ENCODE data around the gene NUDC.

NUDC gene

DNA sequence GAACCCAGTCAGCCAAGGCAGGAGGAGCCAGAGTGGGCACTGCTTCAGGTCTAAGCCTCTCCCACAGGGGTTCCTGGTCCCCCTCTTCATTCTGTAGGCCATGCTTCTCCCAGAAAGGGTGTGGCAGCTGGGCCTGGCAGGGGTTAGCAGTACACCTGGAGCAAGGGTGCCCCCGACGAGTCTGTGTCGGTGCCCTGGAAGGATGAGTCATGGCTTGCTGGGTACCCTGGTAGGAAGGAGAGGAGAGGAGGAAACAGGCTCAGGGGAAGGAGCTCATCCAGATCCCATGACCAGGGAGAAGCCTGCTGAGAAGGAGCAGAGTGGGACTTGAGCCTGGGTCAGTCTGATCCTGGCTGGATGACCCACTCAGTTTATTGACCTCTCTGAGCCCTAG lies 28.4 kb downstream of the NUDC start:
- no peak overlapping the region for H3K4me2 ChIP-seq (ENCODE audit: low read depth, low read length, poor library complexity, severe bottlenecking)
- H3K9ac ChIP-seq (ENCODE audit: low read depth, low read length, poor library complexity, severe bottlenecking), result no peak overlapping the region
- no peaks in the 10 kb centered on the region for H3K79me2 ChIP-seq (ENCODE audit: insufficient read depth, low read length)
- H3K9me2 ChIP-seq (replicated peaks; ENCODE audit: low read depth, low read length), result no peaks in the 10 kb centered on the region
- no peaks in the 10 kb centered on the region for H3K9me3 ChIP-seq (ENCODE audit: insufficient read depth, low read depth, low read length)
- no peaks in the 10 kb centered on the region for H3K4me1 ChIP-seq (ENCODE audit: insufficient read depth, low read length, poor library complexity, severe bottlenecking)
- H4K20me1 ChIP-seq (ENCODE audit: insufficient read depth, low read length, poor library complexity, severe bottlenecking), result no peaks in the 10 kb centered on the region
- no peaks in the 10 kb centered on the region for H3F3A ChIP-seq (ENCODE audit: low read depth)
- H3K4me3 ChIP-seq (ENCODE audit: low read length, poor library complexity, severe bottlenecking), result no peak overlapping the region
- no peak for TF ChIP-seq EZH2phosphoT487 (IDR thresholded peaks at IDR 0.05; ENCODE audit: borderline replicate concordance)
- TF ChIP-seq CTCF (conservative IDR thresholded peaks at IDR 0.05; ENCODE audit: low read length), result no peak
- no peak overlapping the region for H2AFZ ChIP-seq (ENCODE audit: low read length)
- peaks cover 22% of the 10 kb centered on the region; the same call in 1 of the 2 replicates for H3K36me3 ChIP-seq (ENCODE audit: insufficient read depth, low read length)
- H3K27me3 ChIP-seq (ENCODE audit: insufficient read depth, low read length, poor library complexity, severe bottlenecking), result no peaks in the 10 kb centered on the region

DNA sequence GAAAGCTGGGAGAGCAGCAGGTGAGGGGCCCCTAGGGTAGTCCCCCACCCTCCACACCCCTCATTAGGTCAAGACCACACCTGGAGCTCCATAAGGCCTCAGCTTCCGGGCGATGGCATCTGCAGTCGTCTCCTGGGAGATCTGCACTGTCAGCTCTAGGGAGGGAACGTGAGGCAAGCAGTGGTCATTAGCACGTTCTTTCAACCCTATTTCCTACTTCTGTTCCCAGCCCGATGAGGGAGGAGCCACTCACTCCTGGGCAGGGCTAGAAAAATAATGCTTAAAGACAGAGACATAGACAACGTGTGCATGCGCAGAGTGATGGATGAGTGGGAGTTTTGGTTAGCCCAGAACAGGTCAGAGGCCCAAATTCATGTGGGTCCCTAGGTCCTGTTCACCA lies 29.1 kb downstream of the NUDC start:
- Histone ChIP-seq H3K36me3 (ENCODE audit: insufficient read depth, low read length) (peaks cover 16% of the 10 kb centered on the region; the same call in 1 of the 2 replicates), H3K4me2 (ENCODE audit: low read depth, low read length, poor library complexity, severe bottlenecking) (no peak overlapping the region), H3K4me1 (ENCODE audit: insufficient read depth, low read length, poor library complexity, severe bottlenecking) (no peaks in the 10 kb centered on the region), H3K9ac (ENCODE audit: low read depth, low read length, poor library complexity, severe bottlenecking) (no peak overlapping the region), H4K20me1 (ENCODE audit: insufficient read depth, low read length, poor library complexity, severe bottlenecking) (no peaks in the 10 kb centered on the region), H3K79me2 (ENCODE audit: insufficient read depth, low read length) (no peaks in the 10 kb centered on the region), H3K27me3 (ENCODE audit: insufficient read depth, low read length, poor library complexity, severe bottlenecking) (no peaks in the 10 kb centered on the region), H3F3A (ENCODE audit: low read depth) (no peaks in the 10 kb centered on the region), H3K4me3 (ENCODE audit: low read length, poor library complexity, severe bottlenecking) (no peak overlapping the region), H2AFZ (ENCODE audit: low read length) (no peak overlapping the region), H3K9me2 (replicated peaks; ENCODE audit: low read depth, low read length) (no peaks in the 10 kb centered on the region), H3K9me3 (ENCODE audit: insufficient read depth, low read depth, low read length) (no peaks in the 10 kb centered on the region)
- no peak for TF ChIP-seq CTCF (conservative IDR thresholded peaks at IDR 0.05; ENCODE audit: low read length)
- no peak for TF ChIP-seq EZH2phosphoT487 (IDR thresholded peaks at IDR 0.05; ENCODE audit: borderline replicate concordance)

DNA sequence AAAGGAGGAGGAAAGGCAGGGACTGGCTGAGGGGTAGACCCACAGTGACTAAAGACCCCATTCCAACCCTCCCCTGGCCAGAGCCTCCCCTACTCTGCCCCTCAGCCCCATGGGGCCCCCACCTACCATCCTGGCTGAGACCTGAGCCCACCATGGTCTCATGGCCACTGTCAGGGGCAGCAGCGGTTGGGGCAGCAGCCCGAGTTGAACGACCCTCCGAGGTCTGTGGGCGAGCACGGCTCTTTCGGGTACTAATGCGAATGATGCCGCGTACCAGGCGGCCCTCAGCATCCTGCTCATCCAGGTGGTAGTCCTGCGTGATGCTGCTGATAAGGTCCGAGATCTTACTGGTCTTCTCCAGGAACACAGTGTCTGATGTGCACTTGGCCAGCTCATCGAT lies 29.7 kb downstream of the NUDC start:
- peaks cover 9% of the 10 kb centered on the region; the same call in 1 of the 2 replicates for H3K36me3 ChIP-seq (ENCODE audit: insufficient read depth, low read length)
- no peaks in the 10 kb centered on the region for H3K27me3 ChIP-seq (ENCODE audit: insufficient read depth, low read length, poor library complexity, severe bottlenecking)
- no peak overlapping the region for H3K4me2 ChIP-seq (ENCODE audit: low read depth, low read length, poor library complexity, severe bottlenecking)
- no peaks in the 10 kb centered on the region for H3K9me2 ChIP-seq (replicated peaks; ENCODE audit: low read depth, low read length)
- no peaks in the 10 kb centered on the region for H4K20me1 ChIP-seq (ENCODE audit: insufficient read depth, low read length, poor library complexity, severe bottlenecking)
- no peak overlapping the region for H3K4me3 ChIP-seq (ENCODE audit: low read length, poor library complexity, severe bottlenecking)
- no peaks in the 10 kb centered on the region for H3K9me3 ChIP-seq (ENCODE audit: insufficient read depth, low read depth, low read length)
- H3K9ac ChIP-seq (ENCODE audit: low read depth, low read length, poor library complexity, severe bottlenecking), result no peak overlapping the region
- TF ChIP-seq EZH2phosphoT487 (IDR thresholded peaks at IDR 0.05; ENCODE audit: borderline replicate concordance) (no peak), CTCF (conservative IDR thresholded peaks at IDR 0.05; ENCODE audit: low read length) (no peak)
- H2AFZ ChIP-seq (ENCODE audit: low read length), result no peak overlapping the region
- H3F3A ChIP-seq (ENCODE audit: low read depth), result no peaks in the 10 kb centered on the region
- no peaks in the 10 kb centered on the region for H3K79me2 ChIP-seq (ENCODE audit: insufficient read depth, low read length)
- H3K4me1 ChIP-seq (ENCODE audit: insufficient read depth, low read length, poor library complexity, severe bottlenecking), result no peaks in the 10 kb centered on the region
